SH-SY5Y (cell line): ENCODE results near the gene UBXN6.

Source experiments
- GATA2 ChIP-seq: IDR thresholded peaks from 2 replicates; pipeline ENCODE4 v1.6.1; 2011; ENCODE audit warnings: mild to moderate bottlenecking, low read depth, low read length
- GATA3 ChIP-seq: IDR thresholded peaks from 2 replicates; pipeline ENCODE4 v1.6.1; 2011; ENCODE audit warnings: low read depth, mild to moderate bottlenecking, low read length, moderate library complexity

DNA sequence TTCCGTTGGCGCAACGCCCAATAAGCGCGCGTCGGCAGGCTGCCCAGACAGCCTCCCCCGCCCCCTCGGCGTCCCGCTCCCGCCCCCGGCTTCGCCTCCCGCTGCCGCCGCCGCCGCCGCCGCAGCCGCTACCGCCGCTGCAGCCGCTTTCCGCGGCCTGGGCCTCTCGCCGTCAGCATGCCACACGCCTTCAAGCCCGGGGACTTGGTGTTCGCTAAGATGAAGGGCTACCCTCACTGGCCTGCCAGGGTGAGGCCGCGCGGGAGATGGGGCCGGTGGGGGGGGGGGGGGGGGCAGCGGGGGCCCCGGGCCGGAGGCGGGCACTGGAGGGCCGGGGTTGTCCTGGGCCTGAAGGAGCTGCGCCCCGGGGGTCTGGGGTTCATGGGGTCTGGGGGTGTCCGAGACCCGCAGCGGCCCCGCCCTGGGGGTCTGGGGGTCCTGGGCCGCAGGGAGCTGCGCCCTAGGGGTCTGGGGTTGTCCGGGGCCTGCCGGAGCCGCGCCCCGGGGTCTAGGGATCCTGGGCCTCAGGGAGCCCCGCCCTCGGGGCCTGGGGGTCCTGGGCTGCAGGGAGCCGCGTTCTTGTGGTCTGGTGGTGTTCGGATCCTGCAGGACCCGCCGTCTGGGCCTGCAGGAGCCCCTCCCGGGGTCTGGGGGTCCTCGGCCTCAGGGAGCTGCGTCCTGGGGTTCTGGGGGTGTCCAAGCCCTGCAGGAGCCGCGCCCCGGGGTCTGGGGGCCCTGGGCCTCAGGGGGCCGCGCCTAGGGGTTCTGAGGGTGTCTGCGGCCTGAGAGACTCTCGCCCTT lies 14.8 kb upstream of the UBXN6 start, which contains the start of gene HDGFL2:
- TF ChIP-seq GATA3 (no peak), GATA2 (no peak)
